GM21529 (cell line): ENCODE data around the gene ZSCAN9.

Experiments
- ATAC-seq: cut with Tn5 transposase; IDR thresholded peaks from one replicate; pipeline ENCODE4 v1.9.1; 2021; ENCODE audit not compliant: unreplicated experiment

Gene ZSCAN9

DNA sequence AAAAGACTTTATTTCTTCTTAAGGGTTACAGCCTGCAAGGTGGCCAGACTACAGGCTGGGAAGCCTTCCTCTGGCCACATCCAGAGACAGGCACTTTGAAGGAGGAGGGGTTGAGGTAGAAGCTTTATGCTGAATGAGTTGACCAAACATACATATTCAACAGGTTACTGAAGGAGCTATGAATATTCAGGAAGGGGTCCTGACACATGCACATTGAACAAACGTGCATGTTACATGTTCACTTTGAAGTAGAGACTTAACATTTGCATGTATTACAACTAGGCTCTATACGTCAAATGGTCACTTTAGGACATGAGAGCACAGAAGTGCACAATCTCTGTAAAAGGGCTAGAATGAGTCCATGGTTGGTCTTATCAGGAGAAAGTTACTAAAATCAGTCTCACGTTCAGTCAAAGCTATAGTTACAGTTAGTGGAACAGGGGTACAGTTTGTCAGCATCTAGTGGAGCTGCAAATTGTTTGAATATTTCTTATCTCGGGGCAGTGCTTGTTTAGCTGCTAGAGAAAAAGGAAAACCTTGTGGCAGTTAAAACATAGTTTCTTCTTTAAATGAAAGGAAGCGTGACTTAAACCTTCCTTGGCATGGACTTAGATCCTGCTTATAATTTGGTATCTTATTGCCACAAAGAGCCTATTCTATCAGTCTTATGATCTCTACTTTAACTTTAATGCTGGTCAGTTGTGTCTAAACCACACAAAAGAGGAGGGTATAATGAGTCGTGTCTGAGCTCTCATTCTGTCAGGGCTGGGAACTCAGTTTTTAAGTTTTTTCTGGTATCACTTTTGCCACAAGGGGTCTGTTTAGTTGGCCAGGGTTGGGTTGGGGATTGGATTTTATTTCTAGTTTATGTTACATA is 4.6 kb upstream of the ZSCAN9 start:
- ATAC-seq, result no peak

DNA sequence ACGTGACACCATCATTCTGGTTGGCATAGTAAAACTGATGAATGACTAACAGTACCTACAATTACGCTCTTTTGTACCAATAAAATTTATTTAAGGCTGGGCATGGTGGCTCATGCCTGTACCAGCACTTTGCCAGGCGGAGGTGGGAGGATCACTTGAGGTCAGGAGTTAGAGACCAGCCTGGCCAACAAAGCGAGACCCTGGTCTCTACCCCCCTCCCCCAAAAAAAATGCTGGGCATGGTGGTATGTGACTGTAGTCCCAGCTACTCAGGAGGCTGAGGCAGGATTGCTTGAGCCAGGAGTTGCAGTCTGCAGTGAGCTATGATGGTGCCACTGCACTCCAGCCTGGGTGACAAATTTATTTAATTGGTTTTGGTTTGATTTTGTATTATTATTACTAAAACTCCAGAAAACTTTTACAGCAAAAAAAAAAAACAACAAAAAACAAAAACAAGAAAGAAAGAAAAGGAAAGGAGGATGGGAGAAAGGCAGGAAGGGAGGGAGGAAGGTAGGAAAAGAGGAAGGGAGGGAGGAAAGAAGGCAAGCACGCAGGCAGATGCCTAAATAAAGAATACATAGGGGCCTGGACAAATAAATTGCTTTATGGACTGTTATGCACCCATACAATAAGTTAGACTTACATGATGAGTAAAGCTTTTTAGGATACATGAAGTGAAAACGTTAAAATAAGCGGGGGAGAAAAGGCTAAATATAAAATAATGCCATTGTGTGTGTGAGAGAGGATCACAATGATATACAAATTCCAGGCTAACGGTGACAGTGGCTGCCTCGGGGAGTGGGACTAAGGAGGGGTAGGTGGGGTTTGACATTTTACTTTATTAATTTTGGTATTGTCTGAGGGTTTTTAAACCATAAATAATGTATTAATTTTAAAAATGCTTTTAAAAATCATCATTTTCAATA is 682 bp upstream of the ZSCAN9 start:
- no peak for ATAC-seq

DNA sequence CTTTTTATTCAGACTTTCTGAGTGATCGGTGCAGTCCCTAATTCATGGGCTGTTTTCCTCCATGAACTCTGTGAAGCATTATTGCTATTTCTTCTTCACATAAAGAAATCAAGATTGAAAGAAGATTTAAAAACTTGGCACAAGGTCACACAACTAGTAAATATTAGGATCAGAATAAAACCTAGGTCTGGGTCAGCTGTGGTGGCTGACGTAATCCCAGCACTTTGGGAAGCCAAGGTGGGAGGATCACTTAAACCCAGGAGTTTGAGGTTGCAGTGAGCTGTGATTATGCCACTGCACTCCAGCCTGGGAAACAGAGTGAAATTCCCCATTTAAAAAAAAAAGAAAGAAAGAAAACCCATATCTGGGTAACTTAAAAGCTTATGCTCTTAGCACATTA is 1.4 kb downstream of the ZSCAN9 start:
- no peak for ATAC-seq

DNA sequence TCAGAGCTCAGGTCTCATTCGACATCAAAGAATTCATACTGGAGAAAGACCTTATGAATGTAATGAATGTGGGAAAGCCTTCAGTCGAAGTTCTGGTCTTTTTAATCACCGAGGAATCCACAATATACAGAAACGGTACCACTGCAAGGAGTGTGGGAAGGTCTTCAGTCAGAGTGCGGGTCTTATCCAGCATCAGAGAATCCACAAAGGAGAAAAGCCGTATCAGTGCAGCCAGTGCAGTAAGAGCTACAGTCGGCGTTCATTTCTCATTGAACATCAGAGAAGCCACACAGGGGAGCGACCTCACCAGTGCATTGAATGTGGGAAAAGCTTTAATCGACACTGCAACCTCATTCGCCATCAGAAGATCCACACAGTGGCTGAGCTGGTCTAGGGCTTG is 7.7 kb downstream of the ZSCAN9 start:
- no peak for ATAC-seq

DNA sequence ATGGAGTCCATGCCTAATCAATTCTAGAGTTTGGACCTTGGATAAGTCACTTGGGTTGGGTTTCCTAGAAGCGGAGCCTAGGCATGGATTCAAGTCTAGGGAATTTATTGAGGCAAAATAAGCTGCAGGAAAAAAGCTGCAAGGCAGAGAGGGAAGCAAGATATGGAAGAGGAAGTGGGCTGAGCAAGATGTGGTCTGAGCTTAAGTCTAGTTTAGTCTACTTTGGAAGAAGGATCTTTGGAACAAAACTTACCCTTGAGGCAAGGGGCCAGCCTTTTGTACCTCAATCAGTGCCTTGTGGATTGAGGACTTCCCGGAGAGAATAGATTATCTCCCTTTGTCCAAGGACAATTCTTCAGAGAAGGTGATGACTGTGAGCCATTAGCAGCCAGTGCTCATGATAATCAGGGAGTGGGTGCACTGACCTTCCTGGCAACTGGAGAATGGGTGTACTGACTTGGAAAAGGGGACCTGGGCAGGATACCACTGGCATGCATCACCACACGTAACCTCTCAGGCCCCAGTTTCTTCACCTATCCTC is 10.9 kb downstream of the ZSCAN9 start:
- no peak for ATAC-seq

DNA sequence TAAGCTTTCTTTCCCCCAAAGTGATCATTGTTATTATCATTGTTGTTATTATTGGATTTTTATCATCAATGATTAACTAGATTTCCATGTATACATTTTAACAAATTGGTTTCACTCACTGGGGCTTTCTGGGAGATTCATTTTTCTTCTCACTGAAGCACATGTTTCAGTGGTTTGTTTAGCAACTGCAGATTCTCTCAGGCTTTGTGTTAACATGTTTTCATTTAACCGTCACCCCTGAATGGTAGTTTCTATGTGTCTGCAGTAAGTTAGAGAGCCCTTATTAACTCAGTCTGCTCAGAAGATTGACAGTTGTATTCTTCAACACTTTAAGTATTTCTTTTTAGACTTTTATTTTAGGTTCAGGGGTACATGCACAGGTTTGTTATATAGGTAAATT is 14.6 kb downstream of the ZSCAN9 start:
- ATAC-seq, result no peak

DNA sequence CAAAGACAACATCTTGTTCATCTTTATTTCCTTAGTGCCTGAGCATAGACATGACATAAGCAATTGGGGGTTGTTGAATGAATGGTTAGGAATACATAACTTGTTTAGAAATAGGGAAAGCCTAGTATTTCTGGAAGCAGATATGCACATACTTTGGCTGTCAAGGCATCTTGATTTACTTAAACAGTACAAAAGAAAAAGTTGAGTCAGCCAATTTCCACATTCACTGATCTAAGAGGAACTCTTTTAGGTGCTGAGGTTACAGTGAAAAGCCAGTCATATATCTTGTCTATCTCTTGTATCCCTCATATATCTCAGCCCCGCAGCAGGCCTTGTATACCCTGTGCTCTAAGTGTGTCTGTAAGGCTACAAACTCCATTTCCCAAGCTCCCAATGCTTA is 15.4 kb downstream of the ZSCAN9 start:
- no peak for ATAC-seq

DNA sequence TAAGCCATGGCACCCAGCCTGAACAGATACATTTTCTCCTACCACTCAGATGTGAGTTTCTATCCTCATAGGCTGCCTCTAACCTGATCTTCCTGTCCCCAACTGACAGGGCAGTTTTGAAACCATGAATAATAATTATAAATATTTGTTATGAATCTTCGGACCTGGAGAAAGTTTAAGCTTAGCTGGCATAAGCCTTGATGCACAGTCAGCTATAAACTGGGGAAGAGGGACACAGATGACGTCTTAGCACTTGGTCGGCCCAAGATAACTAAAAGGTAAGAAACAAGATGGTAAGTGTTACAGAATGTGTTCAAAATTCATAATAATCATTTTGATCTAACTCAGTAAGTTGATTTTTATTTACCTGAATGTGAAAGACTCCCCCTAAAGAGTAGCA is 18.9 kb downstream of the ZSCAN9 start:
- ATAC-seq, result no peak

DNA sequence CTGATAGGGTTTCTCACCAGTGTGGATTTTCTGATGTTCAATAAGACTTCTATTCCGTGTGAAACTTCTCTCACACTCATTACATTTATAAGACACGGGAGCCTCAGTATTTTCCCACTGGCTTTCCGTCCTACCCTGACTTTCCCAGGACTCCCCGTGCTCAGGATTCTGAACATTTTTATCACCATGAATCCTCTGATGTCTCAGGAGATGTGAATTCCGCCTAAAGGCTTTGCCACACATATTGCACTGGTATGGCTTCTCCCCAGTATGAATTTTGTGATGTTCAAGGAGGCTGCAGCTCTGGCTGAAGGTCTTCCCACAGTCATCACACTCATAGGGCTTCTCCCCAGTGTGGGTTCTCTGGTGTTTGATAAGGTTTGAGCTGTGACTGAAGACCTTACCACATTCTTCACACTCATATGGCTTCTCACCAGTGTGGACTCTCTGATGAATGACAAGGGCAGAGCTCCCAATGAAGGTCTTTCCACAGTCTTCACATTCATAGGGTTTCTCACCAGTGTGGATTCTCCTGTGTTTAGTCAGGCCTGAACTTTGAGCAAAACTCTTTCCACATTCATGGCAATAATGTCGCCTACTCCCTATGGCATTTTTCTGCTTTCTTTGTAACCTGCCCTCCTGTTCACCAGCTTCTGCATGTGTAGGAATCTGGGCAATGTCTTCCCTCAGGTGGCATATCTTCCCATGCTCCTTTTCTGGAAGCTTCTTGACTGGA is 20.3 kb downstream of the ZSCAN9 start:
- no peak for ATAC-seq

DNA sequence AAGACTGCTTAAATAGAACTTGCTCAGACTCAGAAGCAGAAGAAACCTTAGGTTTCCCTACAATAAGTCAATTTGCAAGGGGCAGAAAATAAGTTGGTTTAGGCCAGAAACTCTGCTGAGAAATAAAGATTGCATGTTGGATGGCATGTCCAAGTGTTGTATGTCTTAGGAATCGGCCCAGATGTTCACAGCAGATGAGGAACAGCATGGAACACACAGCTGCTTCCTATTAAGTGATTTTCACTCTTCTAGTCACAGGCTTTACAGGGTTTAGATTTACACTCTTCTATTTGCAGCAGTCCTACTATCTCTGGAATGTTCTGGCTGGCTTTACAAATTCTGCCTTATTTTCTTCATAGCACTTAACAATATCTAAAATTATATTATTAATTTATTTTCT is 23.8 kb downstream of the ZSCAN9 start:
- no peak for ATAC-seq

DNA sequence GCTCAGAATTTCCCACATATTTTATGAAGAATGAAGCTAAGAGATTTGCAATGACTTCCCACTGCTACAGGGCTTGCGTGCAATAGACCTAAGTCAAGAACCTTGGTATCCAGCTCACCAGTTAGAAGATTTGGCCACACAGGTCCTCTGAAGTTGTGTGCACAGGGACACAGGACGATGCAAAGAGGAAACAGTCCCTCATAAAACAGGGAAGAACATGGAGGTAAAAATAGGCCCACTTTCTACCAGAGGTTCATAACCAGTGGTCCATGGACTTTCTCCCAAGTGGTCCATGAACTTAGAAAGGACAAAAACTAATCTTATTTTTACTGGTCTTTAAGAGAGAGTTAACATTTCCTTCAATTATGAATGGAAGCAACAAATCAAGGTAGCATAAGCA is 25.7 kb downstream of the ZSCAN9 start:
- ATAC-seq, result no peak

DNA sequence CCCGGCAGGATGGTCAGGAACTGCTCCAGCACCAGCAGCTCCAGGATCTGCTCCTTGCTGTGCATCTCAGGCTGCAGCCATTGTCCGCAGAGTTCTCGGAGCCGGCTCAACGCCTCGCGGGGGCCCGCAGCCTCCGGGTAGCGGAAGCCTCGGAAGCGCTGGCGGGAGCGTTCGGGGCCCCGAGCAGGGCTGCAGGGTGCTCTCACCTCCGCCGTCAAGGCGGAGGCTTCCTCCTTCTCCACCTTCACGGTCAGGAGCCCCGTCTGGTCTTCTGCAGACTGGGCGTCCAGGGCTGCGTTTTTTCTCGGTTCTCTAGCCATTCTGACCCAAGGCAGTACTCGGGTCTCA is 26.6 kb downstream of the ZSCAN9 start:
- peak; percentile 40 for ATAC-seq

DNA sequence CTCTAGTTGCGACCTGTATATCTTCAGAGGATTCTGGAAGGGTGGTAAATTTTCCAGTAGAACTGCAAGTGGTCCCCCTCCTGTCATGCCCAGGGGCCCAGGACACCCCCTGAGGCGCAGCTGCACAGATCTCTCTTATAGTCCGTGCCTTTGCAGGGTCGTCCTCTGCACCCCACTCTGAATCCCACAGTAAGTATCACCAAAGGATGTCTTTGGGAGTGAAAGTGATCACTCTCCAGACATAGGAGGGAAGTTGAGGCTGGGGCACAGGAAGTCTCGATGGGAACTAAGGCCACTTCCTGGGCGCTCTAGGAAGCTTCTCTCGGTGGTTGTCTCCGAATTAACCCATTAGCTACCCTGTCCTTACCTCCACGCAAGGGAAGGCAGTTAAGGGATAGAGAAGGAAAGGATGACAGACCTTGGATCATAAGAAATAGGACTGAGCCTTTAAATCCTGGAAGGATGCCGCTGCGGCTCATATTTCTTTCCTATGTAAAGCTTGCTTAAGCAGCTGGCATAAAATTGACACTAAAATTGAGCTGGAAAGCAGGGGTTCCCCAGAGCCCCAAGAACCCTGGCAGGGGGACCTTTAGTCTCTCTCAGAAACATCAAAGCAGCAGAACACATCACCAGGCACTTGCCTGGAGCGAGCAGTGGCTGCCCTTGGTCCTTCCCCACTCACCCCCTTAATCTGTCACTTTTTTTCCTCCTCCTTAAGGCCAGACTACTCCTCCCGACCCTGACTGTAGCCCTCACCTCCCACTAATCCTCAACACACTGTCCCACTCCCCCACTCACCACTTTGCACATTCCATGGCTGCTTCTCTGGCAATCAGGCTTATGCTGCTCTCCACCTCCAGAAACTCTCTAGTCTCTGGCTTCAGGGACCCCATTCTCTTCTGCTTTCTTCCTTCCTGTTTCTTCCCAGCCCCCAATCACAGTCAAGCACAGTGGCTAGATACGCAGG is 27.2 kb downstream of the ZSCAN9 start, which contains the start of gene ZKSCAN4:
TSS of gene ZKSCAN4 (minus strand) at position 261 of the 967 bp plus-strand sequence. CDS start 289 bp downstream, outside the sequence.
- peak; percentile 81 for ATAC-seq

DNA sequence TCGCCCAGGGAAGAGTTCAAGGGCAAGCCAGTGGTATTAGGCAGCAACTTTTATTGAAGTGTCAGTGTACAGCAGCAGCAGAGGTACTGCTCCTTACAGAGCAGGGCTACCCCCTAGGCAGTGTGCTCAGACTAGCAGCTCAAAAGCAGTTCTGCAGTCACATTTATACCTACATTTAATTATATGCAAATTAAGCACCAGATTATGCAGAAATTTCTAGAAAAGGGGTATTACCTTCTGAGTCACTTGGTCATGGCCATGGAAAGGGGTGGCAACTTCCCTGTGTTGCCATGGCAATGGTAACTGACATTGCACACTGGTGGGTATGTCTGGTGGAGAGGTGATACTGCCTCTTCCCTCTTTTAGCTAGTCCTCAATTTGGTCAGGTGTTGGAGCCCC is 29.0 kb downstream of the ZSCAN9 start:
- no peak for ATAC-seq

DNA sequence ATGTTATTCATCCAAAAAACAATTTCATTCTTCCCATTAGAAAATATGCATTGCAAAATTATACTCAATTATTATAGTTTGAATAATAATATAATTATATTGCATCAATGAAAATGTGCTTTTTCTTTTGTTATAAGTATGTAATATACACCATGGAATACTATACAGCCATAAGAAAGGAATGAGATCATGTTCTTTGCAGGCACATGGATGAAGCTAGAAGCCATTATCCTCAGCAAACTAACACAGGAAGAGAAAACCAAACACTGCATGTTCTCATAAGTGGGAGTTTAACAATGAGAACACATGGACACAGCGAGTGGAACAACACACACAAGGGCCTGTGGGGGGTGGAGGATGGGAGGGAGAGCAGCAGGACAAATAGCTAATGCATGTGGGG is 32.0 kb downstream of the ZSCAN9 start:
- no peak for ATAC-seq

DNA sequence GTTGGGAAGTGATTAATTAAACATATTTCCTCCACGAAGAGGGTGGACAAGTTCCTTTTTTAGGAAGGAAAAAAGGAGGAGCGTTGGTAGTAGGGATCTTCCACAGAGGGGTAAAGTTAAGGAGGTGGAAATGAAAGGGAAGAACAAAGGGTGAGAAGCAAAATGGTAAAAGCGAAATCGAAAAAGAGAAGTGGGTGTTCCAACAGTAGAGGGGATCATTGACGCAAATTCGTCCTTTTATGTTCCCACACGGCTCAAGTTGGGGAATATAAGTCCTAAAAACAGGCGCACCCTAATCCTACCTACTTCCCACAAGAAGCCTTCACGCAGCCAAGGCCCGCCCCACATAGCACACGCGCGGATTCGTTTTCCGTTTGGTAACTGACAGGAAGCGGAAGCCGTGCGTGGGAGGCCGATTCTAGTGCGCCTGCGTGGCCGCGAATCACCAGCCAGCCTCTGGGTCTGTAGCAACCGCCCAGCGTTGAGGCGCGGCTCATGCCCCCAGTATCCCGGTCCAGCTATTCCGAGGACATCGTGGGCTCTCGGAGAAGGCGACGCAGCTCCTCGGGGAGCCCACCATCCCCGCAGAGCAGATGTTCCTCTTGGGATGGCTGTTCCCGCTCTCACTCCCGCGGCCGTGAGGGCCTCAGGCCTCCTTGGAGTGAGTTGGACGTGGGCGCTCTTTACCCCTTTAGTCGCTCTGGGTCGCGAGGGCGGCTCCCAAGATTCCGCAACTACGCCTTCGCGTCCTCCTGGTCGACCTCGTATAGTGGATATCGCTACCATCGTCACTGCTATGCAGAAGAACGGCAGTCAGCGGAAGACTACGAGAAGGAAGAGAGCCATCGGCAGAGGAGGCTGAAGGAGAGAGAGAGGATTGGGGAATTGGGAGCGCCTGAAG is 34.1 kb downstream of the ZSCAN9 start, which contains the start of gene NKAPL:
TSS of gene NKAPL (plus strand) at position 421 of the 901 bp plus-strand sequence. CDS start at position 496, 75 bp downstream.
- no peak for ATAC-seq

DNA sequence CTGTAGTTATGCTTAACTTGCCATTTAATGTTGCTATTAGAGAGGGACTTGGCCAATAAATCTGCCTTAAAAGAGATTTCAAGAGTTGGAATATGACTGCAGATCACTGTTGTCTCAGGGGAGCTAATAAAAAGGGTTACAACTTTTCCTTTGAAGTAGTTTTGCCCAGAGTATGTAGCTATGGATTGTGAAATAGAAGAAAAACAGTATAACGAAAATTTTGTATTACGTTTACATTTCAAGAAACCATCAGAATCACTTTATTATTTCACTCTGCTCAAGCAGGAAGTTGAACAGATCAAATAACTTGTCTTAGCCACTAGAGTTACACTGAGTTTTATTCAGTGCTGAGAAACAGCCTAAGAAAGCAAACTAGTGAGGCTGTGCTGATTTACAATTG is 38.8 kb downstream of the ZSCAN9 start:
- no peak for ATAC-seq

DNA sequence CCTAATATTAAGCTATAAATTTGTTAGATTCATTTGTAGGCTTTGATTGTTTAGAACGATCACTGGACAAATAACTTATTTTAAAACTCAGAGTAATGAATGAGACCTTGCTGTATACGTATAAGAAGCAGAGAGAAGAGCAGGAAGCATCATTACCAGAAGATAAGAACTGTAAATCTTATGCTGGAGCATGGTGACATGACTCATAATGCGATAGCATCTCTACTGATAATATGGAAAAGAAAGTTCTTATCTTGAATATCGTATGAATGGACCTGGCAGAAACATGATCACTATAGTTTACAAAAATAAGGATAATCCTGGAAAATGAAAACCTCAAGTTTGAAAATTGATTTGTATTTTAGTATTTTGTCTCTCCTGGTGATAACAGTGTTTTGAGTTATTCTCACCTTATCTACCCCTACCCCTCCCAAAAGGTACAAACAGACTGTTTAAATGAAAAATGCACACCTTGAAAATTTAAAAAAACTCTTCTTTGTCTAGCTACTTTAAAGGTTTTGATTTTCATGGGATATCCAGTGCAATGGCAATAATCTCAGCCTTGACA is 39.8 kb downstream of the ZSCAN9 start:
- ATAC-seq, result no peak
